ENCODE data around the gene ATF7. TPM values are rescaled to one million over a fixed set of nuclear protein-coding genes. Genes with fewer than 3 reads are reported as not detected.

ATF7 gene
- total and polyA plus RNA-seq, 2 donors (not counting 3 experiments of a cell fraction or from before 2014, with no cell fraction given), result 36.0 to 68.5 TPM

DNA sequence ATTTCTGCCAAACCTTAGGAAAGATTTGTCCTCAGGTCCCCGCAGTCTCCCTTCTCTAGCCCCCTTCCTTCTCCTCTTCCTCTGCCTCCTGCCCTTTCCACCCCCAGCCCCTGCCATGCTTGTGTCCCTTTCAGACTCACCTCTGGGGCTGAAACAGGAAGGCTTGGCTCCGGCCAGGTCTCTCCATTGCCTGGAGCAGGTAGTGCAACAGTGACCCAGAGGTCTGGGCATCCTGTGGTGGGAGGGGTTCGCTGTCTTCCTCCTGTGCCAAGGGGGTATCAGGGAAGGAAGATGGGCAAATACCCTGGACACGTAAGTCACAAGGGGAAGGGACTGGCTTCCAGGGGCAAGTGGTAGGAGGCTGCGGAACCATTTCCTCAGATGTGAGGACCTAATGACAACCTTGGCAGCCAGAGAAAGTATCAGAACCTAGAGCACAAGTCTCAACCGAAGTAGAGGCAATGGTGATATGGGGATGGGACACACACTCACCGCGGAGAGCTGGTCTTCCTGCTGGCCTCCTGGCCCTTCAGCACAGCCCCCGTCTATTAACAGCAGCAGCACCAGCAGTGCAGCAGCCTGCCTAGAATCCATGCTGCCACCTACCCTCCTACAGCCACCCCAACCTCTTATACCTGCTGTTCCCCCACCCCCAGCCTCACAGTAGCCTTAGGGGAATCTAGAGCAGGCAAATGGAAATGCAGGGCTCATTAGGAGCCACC lies 119.1 kb downstream of the ATF7 start, which contains the start of gene NPFF:
Gene NPFF (minus strand): TSS at position 604 of the 722 bp plus-strand sequence. CDS start 10 bp downstream, at position 594.
- H3K9me3 ChIP-seq (replicated peaks; ENCODE audit: control insufficient read depth, insufficient read depth, low read length), result no peaks in the 10 kb centered on the region
- no peak within 1 kb of the TSS for H3K4me3 ChIP-seq (replicated peaks in 1 of 3; ENCODE audit: insufficient read depth in 1 of 3, low read depth in 1 of 3, low read length in 3 of 3)
- dilution Hi-C loops (cut with MboI; ENCODE audit: extremely low pct_ligation_motif_present, low sequenced_read_pairs) (no loop called here), intact Hi-C loops (cut with micrococcal nuclease) (no loop called here)
- H4K20me1 ChIP-seq (replicated peaks; ENCODE audit: control insufficient read depth, extremely low read depth, insufficient read depth, low read length), result no peaks in the 10 kb centered on the region
- no peak within 1 kb of the TSS for H3K4me2 ChIP-seq (ENCODE audit: insufficient read depth, low read length)
- ChIA-PET CTCF (interaction anchor here (0.7 to 3.9 kb wide), 7 partner anchors 25 to 186 kb away, joined by 3 to 48 read pairs (median 14); partner anchors contain the start of gene AAAS), POLR2A (no interaction called here)
- H2AFZ ChIP-seq (ENCODE audit: low read depth, low read length), result no peak within 1 kb of the TSS
- peaks cover 4% of the 10 kb centered on the region for H3K79me2 ChIP-seq (ENCODE audit: control insufficient read depth, insufficient read depth, low read length)
- no TSS peak for BruUV-seq (replicated peaks)
- DNase-seq (ENCODE audit: low read depth, low spot score), result no peak
- FAIRE-seq, result no peak
- no peak within 1 kb of the TSS for H3K9ac ChIP-seq (replicated peaks; ENCODE audit: extremely low read depth, insufficient read depth, low read length)
- H3K36me3 ChIP-seq (ENCODE audit: control insufficient read depth in 2 of 2, extremely low read depth in 1 of 2, insufficient read depth in 2 of 2, low read length in 2 of 2), result peaks cover 3 to 37% of the 10 kb centered on the region in 2 experiments
- TF ChIP-seq, protein P1, sequence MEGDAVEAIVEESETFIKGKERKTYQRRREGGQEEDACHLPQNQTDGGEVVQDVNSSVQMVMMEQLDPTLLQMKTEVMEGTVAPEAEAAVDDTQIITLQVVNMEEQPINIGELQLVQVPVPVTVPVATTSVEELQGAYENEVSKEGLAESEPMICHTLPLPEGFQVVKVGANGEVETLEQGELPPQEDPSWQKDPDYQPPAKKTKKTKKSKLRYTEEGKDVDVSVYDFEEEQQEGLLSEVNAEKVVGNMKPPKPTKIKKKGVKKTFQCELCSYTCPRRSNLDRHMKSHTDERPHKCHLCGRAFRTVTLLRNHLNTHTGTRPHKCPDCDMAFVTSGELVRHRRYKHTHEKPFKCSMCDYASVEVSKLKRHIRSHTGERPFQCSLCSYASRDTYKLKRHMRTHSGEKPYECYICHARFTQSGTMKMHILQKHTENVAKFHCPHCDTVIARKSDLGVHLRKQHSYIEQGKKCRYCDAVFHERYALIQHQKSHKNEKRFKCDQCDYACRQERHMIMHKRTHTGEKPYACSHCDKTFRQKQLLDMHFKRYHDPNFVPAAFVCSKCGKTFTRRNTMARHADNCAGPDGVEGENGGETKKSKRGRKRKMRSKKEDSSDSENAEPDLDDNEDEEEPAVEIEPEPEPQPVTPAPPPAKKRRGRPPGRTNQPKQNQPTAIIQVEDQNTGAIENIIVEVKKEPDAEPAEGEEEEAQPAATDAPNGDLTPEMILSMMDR (IDR thresholded peaks at IDR 0.05; ENCODE audit: extremely low read depth in 1 of 2, insufficient read depth in 1 of 2, low read depth in 1 of 2, low read length in 2 of 2), result no peak
- TF ChIP-seq, protein P2, sequence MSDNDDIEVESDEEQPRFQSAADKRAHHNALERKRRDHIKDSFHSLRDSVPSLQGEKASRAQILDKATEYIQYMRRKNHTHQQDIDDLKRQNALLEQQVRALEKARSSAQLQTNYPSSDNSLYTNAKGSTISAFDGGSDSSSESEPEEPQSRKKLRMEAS (IDR thresholded peaks at IDR 0.05; ENCODE audit: insufficient read depth, insufficient read length), result no peak
- TF ChIP-seq FOS (IDR thresholded peaks at IDR 0.05; ENCODE audit: borderline replicate concordance, insufficient read depth, low read length) (no peak), POLR2AphosphoS5 (IDR thresholded peaks at IDR 0.05; ENCODE audit: insufficient read depth, low read depth, low read length) (no peak), EZH2 (IDR thresholded peaks at IDR 0.05; ENCODE audit: borderline replicate concordance, low read depth, low read length, severe bottlenecking) (no peak), GATA2 (IDR thresholded peaks at IDR 0.05; ENCODE audit: insufficient read depth, insufficient read length, low read depth, low read length) (no peak), MYC (IDR thresholded peaks at IDR 0.05; ENCODE audit: low read depth, low read length) (no peak), POLR2A (IDR thresholded peaks at IDR 0.05; ENCODE audit: low read depth, low read length) (no peak), JUN (IDR thresholded peaks at IDR 0.05; ENCODE audit: borderline replicate concordance, insufficient read depth, insufficient read length, low read depth) (no peak)
- no peak within 1 kb of the TSS for H3K27ac ChIP-seq (ENCODE audit: insufficient read depth, low read depth, low read length)
- H3K4me1 ChIP-seq (ENCODE audit: control insufficient read depth, extremely low read depth, insufficient read depth, low read length), result peaks cover 13% of the 10 kb centered on the region
- H3K9me1 ChIP-seq (replicated peaks; ENCODE audit: control insufficient read depth, extremely low read depth, insufficient read depth, low read length), result no peaks in the 10 kb centered on the region
- no peaks in the 10 kb centered on the region for H3K27me3 ChIP-seq (ENCODE audit: control insufficient read depth in 2 of 2, insufficient read depth in 2 of 2, low read length in 2 of 2)
